Left ventricle myocardium inferior (tissue), 1 donor: ENCODE data around the gene POTEI. TPM values are rescaled to one million over a fixed set of nuclear protein-coding genes. Genes with fewer than 3 reads are reported as not detected.
"Not testable (repeated sequence)": the region's sequence is repeated elsewhere in the genome, so short reads cannot be mapped to it uniquely, and the experiment has no call there.

ENCODE experiments used
- DNase-seq: peaks from one replicate; pipeline ENCODE4 v3.0.0-alpha.2; 2020
- H3K27ac ChIP-seq: fragments of 200-600 bp; replicated peaks from 2 replicates; pipeline ENCODE4 v1.8.0; 2021
- H3K27me3 ChIP-seq: fragments of 200-600 bp; 2 replicates; pipeline ENCODE4 v1.8.0; 2021; ENCODE audit warnings: low read depth
- H3K36me3 ChIP-seq: fragments of 200-600 bp; 2 replicates; pipeline ENCODE4 v1.8.0; 2021
- H3K4me1 ChIP-seq: fragments of 200-600 bp; 2 replicates; pipeline ENCODE4 v1.8.0; 2021
- H3K4me3 ChIP-seq: fragments of 200-600 bp; 2 replicates; pipeline ENCODE4 v1.8.0; 2021; ENCODE audit warnings: mild to moderate bottlenecking, moderate library complexity
- H3K9me3 ChIP-seq: fragments of 200-600 bp; replicated peaks from 2 replicates; pipeline ENCODE4 v1.8.0; 2021
- intact Hi-C: fragments of 100-400 bp; cut with micrococcal nuclease; formaldehyde crosslinking; loops from one replicate; pipeline ENCODE4 v1.11.0; 2022
- total RNA-seq: library from RNA; stranded (reverse); fragmentation: NEBNext Ultra II Directional; extraction: Animal tissue kit (Norgen Biotek cat#: 25700); gene quantifications from one replicate; pipeline ENCODE4 v1.2.1, GENCODE V29; 2021
- donor health status: DM: no; HTN: yes; CAD: no; lungs with severe emphysema.

POTEI gene
- total RNA-seq, 1 donor from 2014 or later, result not detected

DNA sequence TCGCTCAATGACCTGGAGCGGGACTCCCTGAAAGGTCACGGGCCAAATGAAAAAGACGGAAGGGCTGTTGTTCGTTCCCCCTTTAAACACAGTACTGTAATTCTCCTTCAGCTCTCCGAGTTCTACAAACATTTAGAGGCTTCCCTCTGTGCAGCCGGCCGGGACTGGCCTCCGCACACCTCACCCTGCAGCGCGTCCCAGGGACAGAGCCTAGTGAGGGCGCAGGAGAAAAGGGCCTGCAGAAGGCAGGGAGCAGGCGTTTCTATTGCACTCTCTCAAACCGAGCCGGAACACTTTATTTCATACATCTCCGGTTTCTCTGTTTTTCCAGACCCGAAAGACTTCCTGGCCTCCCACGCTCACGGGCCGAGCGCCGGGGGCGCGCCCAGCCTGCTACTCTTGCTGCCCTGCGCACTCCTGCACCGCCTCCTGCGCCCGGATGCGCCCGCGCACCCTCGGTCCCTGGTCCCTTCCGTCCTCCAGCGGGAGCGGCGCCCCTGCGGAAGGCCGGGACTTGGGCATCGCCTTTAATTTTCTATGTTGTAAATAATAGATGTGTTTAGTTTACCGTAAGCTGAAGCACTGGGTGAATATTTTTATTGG is 18.3 kb upstream of the POTEI start:
- H3K27ac ChIP-seq, H3K27me3 ChIP-seq, DNase-seq, H3K36me3 ChIP-seq, H3K9me3 ChIP-seq, H3K4me1 ChIP-seq, H3K4me3 ChIP-seq, intact Hi-C loops: not testable (repeated sequence)

DNA sequence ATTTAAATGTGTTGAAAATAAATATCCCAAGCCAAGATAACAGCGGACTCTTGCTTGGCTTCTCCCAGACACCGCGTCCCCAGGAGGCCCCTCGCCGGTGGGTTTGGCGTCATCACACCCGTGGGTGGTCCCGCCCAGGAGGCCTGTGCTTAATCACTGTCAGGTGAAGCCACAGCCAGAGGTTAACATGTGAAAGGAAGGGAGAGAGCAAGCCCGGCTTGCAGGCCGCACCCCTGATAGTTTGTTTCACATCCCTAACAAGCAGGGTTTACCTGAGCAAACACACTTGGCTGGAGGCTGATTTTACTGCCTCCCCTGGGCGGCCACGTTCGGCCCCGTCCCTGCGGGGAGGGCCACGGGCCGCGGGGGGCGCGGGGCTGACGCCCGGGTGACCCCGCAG is 13.3 kb upstream of the POTEI start:
- H3K27ac ChIP-seq, H3K36me3 ChIP-seq, intact Hi-C loops, H3K4me3 ChIP-seq, H3K4me1 ChIP-seq, H3K9me3 ChIP-seq, H3K27me3 ChIP-seq, DNase-seq: not testable (repeated sequence)

DNA sequence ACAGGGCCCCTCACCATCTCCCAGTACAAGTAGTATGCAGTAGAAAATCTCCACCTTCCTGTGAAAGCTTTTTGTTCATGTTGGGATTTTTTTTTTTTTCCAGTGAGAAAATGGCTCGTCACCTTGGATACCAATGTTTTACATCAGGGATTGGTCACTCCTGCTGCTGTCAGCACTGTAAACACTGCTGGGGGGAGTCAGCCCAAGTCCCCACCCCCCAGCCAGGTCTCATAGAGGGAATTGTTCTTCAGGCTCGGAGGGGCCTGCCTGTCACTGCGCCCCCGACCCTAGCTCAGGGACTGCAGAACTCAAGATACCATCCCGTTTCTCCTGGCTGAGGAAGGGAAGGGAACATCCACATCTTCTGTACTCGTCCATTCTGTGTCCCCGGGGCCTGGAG is 11.9 kb upstream of the POTEI start, which contains the start of gene CFC1B:
CFC1B (plus strand) TSS at position 231 of the 400 bp plus-strand sequence. CDS start 263 bp downstream, outside the sequence.
- H3K4me3 ChIP-seq, H3K9me3 ChIP-seq, H3K27ac ChIP-seq, DNase-seq, intact Hi-C loops, H3K36me3 ChIP-seq, H3K4me1 ChIP-seq, H3K27me3 ChIP-seq: not testable (repeated sequence)

DNA sequence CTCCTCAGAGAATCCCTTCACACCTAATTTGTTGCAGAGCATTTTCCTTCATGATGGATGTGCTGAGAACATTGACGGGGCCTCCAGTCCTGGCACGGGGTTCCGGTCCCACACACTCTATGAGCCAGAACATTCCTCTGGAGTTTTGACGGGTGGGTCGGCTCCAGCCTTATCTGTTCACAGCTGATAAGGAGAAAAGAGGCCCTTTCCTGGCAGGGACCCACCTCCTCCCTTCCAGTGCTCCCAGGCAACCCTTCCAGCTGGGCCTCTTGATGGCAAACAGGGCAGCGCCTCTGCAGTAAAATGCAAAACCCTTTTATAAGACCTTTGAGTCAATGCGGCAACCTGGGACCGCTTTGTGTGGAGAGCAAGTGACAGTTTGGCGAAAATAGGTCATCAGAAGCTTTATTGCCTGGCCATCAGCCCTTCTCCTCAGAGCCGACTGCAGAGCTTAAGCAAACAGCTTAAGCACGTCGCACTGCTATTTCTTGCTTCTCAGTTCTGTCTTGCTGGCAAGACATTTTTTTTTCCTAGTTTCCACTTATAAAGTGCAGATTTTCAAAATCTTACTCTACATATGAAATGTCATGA is 9.5 kb upstream of the POTEI start:
- H3K9me3 ChIP-seq, intact Hi-C loops, H3K4me1 ChIP-seq, H3K27me3 ChIP-seq, H3K4me3 ChIP-seq, DNase-seq, H3K27ac ChIP-seq, H3K36me3 ChIP-seq: not testable (repeated sequence)

DNA sequence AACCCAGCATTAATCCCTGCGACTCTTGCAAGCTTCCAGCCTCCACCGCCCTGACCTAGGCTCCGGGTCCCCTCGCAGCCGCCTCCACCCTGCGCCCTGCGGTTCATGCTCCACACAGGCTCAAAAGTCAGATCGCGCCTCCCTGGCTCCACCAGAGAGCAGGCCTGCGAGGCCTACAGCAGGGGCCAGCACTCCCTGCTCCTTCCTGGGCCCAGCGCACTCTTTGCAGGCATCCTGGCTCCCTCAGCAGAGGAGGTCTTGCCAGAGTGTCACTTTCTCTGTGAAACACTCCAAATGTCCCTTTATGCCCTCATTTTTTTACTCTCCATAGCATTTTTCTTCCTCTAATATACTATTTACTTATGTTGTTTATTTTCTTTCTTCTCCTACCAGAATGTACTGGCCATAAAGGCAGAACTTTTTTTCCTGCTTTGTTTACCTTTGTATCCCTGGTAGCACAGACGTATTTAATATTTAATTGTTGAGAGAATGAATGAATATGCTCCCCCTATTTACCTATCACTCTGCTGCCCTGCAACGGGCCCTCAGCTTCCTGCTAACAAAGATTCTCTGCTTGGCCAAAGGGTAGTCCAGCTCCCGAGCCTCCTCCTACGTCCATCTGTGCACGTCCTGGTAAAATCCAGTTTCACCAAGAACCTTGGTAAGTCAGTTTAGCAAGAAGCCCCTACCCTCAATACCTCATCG is 2.8 kb upstream of the POTEI start:
- H3K27me3 ChIP-seq, H3K36me3 ChIP-seq, H3K4me3 ChIP-seq, intact Hi-C loops, H3K27ac ChIP-seq, H3K4me1 ChIP-seq, DNase-seq, H3K9me3 ChIP-seq: not testable (repeated sequence)

DNA sequence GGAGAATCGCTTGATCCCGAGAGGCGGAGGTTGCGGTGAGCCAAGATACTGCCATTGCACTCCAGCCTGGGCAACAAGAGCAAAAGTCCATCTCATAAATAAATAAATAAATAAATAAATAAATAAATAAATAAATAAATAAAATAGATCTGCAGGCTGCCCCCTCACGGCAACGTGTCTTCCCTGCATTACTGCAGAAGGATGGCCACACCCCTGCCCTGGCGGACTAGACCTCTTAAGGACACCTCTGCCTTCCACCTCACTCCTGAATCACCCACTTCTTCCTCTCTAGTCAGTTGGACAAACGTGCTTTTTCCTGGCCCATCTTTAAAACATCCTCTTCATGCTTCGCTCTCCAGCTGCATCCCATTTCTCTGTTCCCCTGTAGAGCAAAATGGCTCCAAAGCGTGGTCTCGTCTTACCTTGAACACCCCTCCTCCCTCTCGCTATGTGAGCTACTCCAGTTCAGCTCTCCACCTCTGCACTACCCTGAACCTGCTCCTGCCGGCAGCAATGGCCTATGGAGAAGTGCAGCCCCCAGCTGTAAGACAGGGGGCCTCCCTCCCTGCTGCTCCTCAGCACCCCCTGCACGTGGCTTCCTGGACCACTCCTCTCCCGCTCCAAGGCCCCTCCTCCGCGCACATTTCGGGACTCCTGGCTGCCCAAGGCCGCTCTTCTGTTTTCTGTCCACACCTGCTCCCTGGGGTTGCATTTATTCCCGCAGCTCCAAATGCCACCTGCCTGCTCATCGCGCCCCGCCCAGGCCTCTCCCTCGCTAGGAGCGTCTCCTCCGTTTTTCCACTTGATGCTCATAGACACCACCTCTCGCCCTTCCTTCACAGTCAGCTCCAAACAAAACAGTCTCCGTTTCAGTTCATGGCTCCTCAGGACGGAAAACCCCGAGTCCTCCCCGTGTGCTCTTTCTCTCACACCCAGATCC is 1.9 kb upstream of the POTEI start:
- H3K27me3 ChIP-seq, H3K36me3 ChIP-seq, DNase-seq, H3K4me1 ChIP-seq, intact Hi-C loops, H3K4me3 ChIP-seq, H3K27ac ChIP-seq, H3K9me3 ChIP-seq: not testable (repeated sequence)

DNA sequence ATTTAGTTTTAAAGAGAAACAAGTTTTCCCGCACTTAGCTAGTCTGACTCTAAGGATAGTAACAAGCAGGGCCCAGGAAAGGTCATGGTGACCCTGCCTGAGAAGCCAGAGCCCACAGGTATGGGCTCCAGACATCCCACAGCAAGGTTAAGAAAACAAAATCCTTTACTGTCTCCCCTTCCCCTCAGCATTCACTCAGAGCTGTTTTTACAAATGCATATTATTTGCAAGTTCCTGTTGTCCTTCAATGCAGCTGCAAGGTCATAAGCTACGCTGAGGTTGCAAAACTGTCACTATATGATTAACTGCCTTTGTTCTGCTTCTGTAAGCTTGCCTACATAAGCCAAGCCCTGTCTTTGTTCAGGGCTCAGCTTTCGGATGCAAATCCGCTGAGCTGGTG is 18.1 kb downstream of the POTEI start:
- DNase-seq, H3K27ac ChIP-seq, H3K4me1 ChIP-seq, H3K27me3 ChIP-seq, H3K4me3 ChIP-seq, H3K9me3 ChIP-seq, H3K36me3 ChIP-seq, intact Hi-C loops: not testable (repeated sequence)

DNA sequence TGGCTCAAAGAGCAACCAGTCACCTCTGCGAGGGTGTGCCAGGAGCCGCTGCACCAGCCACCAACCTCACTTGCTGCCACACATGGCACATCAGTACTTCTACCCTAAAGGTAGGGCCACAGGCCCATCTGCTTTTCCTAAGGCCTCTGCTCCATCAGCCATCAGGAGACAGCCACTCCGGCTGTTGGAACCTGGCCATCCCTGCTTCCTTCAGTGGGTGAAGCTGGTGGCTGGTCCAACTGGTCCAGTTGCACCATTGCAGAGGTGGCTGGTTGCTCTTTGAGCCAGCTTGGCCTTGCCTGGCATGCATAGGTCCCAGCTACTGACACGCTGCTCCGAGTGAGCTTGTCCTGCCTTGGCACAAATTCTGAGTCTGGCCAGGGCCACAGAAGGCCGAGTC is 53.7 kb downstream of the POTEI start:
- DNase-seq, H3K9me3 ChIP-seq, H3K27me3 ChIP-seq, H3K36me3 ChIP-seq, intact Hi-C loops, H3K27ac ChIP-seq, H3K4me1 ChIP-seq, H3K4me3 ChIP-seq: not testable (repeated sequence)

DNA sequence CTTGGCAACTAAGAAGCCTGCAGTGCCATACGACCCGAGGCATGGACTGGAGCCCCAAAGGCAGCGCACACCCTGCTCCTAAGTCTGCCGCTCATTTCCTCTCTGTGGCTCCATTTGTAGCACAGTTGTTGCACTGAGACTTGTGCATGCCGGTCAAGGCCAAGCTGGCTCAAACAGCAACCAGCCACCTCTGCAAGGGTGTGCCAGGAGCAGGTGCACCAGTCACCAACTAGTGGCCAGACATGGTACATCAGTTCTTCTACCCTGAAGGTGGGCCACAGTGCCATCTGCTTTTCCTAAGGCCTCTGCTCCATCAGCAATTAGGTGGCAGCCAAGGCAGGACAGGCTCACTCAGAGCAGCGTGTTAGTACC is 54.4 kb downstream of the POTEI start:
- H3K27ac ChIP-seq, intact Hi-C loops, H3K4me3 ChIP-seq, DNase-seq, H3K27me3 ChIP-seq, H3K9me3 ChIP-seq, H3K4me1 ChIP-seq, H3K36me3 ChIP-seq: not testable (repeated sequence)

DNA sequence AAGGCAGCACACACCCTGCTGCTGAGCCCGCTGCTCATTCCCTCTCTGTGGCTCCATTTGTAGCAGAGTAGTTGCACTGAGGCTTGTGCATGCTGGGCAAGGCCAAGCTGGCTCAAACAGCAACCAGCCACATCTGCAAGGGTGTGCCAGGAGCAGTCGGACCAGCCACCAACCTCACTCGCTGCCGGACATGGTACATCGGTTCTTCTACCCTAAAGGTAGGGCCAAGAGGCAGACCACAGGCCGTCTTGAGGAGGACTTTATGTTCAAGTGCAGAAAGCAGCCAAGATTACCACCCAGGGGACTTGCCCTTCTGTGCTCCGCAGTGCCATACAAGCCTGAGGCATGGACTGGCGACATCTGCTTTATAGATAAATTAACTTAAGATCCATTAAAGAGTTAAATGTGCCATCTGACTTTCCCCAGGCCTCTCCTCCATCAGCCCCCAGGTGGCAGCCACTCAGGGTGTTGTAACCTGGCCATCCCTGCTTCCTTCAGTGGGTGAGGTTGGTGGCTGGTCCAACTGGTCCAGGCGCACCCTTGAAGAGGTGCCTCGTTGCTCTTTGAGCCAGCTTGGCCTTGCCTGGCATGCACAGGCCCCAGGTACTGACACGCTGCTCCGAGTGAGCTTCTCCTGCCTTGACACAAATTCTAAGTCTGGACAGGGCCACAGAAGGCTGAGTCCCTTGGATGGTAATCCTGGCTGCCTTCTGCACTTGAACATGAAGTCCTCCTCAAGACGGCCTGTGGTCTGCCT is 55.0 kb downstream of the POTEI start:
- intact Hi-C loops, H3K4me1 ChIP-seq, H3K36me3 ChIP-seq, H3K27ac ChIP-seq, DNase-seq, H3K27me3 ChIP-seq, H3K9me3 ChIP-seq, H3K4me3 ChIP-seq: not testable (repeated sequence)

DNA sequence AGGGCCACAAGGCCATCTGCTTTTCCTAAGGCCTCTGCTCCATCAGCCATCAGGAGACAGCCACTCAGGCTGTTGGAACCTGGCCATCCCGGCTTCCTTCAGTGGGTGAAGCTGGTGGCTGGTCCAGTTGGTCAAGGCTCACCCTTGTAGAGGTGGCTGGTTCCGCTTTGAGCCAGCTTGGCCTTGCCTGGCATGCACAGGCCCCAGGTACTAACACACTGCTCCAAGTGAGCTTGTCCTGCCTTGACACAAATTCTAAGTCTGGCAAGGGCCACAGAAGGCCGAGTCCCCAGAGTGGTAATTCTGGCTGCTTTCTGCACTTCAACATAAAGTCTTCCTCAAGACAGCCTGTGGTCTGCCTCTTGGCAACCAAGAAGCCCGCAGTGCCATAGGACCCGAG is 56.2 kb downstream of the POTEI start:
- H3K36me3 ChIP-seq, DNase-seq, H3K27ac ChIP-seq, H3K4me3 ChIP-seq, H3K4me1 ChIP-seq, intact Hi-C loops, H3K9me3 ChIP-seq, H3K27me3 ChIP-seq: not testable (repeated sequence)

DNA sequence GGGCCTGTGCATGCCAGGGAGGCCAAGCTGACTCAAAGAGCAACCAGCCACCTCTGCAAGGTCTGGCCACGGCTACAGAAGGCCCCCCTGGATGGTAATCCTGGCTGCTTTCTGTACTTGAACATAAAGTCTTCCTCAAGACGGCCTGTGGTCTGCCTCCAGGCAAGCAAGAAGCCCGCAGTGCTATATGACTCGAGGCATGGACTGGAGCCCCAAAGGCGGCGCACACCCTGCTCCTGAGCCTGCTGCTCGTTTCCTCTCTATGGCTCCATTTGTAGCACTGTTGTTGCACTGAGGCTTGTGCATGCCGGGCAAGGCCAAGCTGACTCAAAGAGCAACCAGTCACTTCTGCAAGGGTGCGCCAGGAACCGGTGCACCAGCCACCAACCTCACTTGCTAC is 57.3 kb downstream of the POTEI start:
- H3K36me3 ChIP-seq, DNase-seq, H3K4me3 ChIP-seq, intact Hi-C loops, H3K27ac ChIP-seq, H3K4me1 ChIP-seq, H3K9me3 ChIP-seq, H3K27me3 ChIP-seq: not testable (repeated sequence)

DNA sequence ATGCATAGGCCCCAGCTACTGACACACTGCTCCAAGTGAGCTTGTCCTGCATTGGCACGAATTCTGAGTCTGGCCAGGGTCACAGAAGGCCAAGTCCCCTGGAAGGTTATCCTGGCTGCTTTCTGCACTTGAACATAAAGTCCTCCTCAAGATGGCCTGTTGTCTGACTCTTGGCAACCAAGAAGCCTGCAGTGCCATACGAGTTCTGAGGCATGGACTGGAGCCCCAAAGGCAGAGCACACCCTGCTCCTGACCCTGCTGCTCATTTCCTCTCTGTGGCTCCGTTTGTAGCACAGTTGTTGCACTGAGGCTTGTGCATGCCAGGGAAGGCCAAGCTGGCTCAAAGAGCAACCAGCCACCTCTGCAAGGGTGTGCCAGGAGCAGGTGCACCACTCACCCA is 57.9 kb downstream of the POTEI start:
- H3K4me3 ChIP-seq, intact Hi-C loops, H3K4me1 ChIP-seq, H3K9me3 ChIP-seq, H3K27ac ChIP-seq, DNase-seq, H3K36me3 ChIP-seq, H3K27me3 ChIP-seq: not testable (repeated sequence)
